ENCODE results near the gene TIMM44. TPM values are rescaled to one million over a fixed set of nuclear protein-coding genes. Genes with fewer than 3 reads are reported as not detected.
A peak's percentile ranks its signal among the peaks of the same experiment; 100 is the strongest.
"Not testable (repeated sequence)": the region's sequence is repeated elsewhere in the genome, so short reads cannot be mapped to it uniquely, and the experiment has no call there.

Gene TIMM44
- total and polyA plus RNA-seq, 8 donors = 36.7 to 56.5 (median 43.4) TPM

DNA sequence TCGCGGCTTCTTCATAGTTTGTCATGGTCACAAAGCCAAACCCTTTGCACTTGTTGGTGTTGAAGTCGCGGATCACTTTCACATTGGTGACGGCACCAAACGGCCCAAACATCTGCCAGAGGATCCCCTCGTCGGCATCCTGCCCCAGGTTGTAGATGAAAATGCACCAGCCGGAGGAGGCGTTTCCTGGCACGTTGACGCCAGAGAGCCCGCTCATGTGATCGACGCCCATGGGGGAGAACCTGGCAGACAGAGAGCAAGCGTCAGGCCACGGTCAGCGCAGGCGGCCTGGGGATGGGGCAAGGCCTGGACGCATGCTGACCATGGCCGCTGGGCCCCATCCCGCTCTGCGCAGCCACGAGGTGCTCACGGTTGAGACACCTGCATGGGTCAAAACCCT is 20.1 kb upstream of the TIMM44 start:
- H3K36me3 ChIP-seq = peaks cover 0 to 88% of the 10 kb centered on the region in 2 donors
- H3K4me1 ChIP-seq = no peaks in the 10 kb centered on the region
- no peak overlapping the region for H3K4me3 ChIP-seq
- ATAC-seq (no peak), DNase-seq (peak in 1 of 4 donors; percentile 74)
- no peak overlapping the region for H3K27ac ChIP-seq
- H3K9me3 ChIP-seq = no peaks in the 10 kb centered on the region
- H3K27me3 ChIP-seq = no peaks in the 10 kb centered on the region
- intact Hi-C loops (cut with DNase I) = loop anchor here in 1 of 2 donors (10.0 kb wide), 1 partner anchor 291 kb away; no protein-coding TSS in a partner anchor
- TF ChIP-seq, protein P1, sequence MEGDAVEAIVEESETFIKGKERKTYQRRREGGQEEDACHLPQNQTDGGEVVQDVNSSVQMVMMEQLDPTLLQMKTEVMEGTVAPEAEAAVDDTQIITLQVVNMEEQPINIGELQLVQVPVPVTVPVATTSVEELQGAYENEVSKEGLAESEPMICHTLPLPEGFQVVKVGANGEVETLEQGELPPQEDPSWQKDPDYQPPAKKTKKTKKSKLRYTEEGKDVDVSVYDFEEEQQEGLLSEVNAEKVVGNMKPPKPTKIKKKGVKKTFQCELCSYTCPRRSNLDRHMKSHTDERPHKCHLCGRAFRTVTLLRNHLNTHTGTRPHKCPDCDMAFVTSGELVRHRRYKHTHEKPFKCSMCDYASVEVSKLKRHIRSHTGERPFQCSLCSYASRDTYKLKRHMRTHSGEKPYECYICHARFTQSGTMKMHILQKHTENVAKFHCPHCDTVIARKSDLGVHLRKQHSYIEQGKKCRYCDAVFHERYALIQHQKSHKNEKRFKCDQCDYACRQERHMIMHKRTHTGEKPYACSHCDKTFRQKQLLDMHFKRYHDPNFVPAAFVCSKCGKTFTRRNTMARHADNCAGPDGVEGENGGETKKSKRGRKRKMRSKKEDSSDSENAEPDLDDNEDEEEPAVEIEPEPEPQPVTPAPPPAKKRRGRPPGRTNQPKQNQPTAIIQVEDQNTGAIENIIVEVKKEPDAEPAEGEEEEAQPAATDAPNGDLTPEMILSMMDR (IDR thresholded peaks at IDR 0.05) = no peak

DNA sequence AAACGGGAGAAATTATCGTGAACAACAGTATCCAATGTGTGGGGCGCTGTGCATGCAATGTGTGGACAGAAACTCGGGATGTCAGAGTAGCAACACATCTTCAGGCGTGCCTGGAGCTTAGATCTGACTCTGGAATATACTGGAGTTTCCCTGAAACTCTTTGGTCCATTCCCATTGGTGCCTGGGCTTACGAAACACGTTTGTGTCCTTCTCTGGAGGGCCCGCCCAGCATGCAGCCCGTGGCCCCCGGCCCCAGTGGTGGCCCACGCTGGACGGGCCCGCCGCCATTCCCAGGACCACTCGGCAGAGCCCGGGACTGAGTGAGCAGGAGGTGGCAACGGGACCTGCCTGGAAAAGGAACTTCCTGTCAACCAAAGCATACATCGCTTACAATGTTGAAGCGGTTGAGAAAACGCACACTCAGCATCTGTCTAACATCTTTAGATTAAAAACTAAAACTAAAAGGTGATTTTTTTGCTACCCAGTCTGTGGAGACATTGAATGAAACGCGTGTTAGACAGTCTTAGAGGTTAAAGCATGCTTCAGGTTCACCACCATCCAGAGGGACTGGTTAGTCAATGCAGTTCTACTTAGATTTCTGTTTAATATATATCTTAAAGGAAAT is 19.3 kb upstream of the TIMM44 start:
- no peaks in the 10 kb centered on the region for H3K4me1 ChIP-seq
- TF ChIP-seq, protein P1 (IDR thresholded peaks at IDR 0.05) = no peak
- DNase-seq (peak in 1 of 4 donors; percentile 47), ATAC-seq (no peak)
- intact Hi-C loops (cut with DNase I) = loop anchor here in 1 of 2 donors (10.0 kb wide), 1 partner anchor 292 kb away; no protein-coding TSS in a partner anchor
- no peak overlapping the region for H3K27ac ChIP-seq
- no peak overlapping the region for H3K4me3 ChIP-seq
- no peaks in the 10 kb centered on the region for H3K9me3 ChIP-seq
- H3K27me3 ChIP-seq = no peaks in the 10 kb centered on the region
- H3K36me3 ChIP-seq = peaks cover 0 to 87% of the 10 kb centered on the region in 2 donors

DNA sequence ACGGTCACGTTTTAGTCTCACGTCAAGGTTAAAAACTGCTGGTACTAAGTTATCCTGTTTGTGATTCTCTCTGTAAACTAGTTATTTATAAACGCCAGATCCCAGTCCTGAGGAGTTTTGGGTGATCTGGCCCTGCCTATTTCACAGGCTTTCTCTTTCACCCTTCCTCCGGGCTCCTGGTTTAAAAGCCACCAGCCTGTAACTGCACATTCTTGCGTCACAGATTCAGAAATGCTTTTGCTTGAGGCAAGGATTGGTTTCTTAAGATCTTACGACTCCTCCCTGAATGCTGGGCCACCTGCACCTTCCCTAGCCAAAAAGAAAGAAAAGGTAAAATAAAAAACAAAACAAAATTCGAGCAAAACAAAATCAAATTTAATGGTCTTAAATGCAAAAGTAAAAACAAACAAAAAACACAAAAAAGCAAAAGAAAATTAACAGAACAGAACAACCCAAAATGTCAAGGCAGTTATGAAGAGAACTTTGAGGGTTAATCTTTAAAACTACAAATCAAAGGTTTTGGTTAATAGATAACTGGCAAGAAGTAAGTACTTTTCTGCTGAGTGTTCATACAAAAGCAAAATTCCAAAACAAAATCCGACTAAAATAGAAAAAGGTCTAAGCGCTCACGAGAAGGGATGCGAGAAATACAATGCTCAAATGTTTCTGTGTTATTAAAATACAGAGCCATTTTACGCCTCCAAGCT is 18.6 kb upstream of the TIMM44 start:
- Histone ChIP-seq H3K27ac (no peak overlapping the region), H3K4me3 (no peak overlapping the region), H3K36me3 (peaks cover 0 to 84% of the 10 kb centered on the region in 2 donors), H3K9me3 (no peaks in the 10 kb centered on the region), H3K4me1 (no peaks in the 10 kb centered on the region), H3K27me3 (no peaks in the 10 kb centered on the region)
- ATAC-seq (no peak), DNase-seq (no peak)
- TF ChIP-seq, protein P1 (IDR thresholded peaks at IDR 0.05) = no peak
- intact Hi-C loops (cut with DNase I) = loop anchor here in 1 of 2 donors (10.0 kb wide), 1 partner anchor 293 kb away; no protein-coding TSS in a partner anchor

DNA sequence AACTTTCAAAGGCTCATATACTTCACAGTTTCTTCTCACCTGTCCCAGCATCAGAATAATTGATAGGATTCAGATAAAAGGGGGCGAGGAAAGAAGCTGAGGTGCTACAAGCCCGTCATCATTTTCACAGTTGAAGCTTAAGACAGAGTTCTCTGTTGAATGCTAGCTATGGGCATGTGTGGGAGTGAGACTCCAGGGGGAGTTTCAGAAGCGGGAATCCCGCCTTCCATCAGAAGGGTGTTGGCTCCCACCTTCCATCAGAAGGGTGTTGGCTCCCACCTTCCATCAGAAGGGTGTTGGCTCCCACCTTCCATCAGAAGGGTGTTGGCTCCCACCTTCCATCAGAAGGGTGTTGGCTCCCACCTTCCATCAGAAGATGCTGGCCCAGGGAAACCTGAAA is 17.6 kb upstream of the TIMM44 start:
- intact Hi-C loops (cut with DNase I) = loop anchor here in 1 of 2 donors (10.0 kb wide), 1 partner anchor 294 kb away; no protein-coding TSS in a partner anchor
- H3K36me3 ChIP-seq = peaks cover 0 to 75% of the 10 kb centered on the region in 2 donors

DNA sequence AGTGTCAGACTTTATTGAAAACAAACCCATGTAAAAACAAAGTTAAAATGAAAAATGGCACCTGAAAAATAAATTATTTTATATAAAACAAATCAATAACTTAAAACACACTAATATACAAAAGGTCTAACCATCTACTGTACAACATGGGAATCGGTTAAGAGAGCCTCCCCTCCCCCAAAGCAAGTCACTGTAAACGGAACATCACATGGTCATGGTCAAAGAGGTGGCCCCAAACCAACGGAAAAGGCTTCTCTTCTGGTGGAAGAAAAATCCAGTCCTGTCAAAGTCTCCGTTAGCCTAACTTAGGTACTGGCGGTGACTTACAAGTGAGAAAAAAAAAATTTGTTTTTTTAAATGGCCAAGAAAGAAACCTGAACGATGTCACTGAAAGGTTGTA is 15.7 kb upstream of the TIMM44 start:
- H3K27ac ChIP-seq = no peak overlapping the region
- ATAC-seq (no peak), DNase-seq (no peak)
- TF ChIP-seq, protein P1 (IDR thresholded peaks at IDR 0.05) = no peak
- no peaks in the 10 kb centered on the region for H3K9me3 ChIP-seq
- H3K36me3 ChIP-seq = peaks cover 0 to 58% of the 10 kb centered on the region in 2 donors
- intact Hi-C loops (cut with DNase I) = no loop called here
- no peak overlapping the region for H3K4me3 ChIP-seq
- H3K4me1 ChIP-seq = no peaks in the 10 kb centered on the region
- H3K27me3 ChIP-seq = no peaks in the 10 kb centered on the region

More for the DNA sequence above, 17.6 kb upstream of the TIMM44 start:
- H3K4me3 ChIP-seq, H3K27ac ChIP-seq, H3K9me3 ChIP-seq, DNase-seq, H3K4me1 ChIP-seq, H3K27me3 ChIP-seq, ATAC-seq: not testable (repeated sequence)
